Measurements from ENCODE around the gene EMSY.
"Not testable (repeated sequence)": the region's sequence is repeated elsewhere in the genome, so short reads cannot be mapped to it uniquely, and the experiment has no call there.

EMSY gene

DNA sequence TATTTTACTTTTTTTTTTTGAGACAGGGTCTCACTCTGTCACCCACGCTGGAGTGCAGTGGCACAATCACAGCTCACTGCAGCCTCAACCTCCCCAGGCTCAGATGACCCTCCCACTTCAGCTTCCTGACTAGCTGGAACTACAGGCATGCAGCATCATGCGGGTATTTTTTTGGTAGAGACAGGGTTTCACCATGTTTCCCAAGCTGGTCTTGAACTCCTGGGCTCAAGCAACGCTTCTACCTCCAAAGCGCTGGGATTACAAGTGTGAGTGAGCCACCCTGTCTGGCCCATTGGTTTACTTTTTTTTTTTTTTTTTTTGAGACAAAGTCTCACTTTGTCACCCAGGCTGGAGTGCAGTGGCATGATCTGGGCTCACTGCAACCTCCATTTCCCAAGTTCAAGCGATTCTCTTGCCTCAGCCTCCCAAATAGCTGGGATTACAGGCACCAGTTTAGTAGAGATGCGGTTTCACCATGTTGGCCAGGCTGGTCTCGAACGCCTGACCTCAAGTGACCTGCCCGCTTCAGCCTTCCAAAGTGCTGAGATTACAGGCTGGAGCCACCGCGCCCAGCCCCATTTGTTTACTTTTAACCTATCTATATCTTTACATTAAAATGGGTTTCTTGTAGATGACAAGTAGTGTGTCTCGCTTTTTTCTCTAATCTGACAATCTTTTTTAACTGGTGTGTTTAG, 127.5 kb downstream of the EMSY start:
- not testable (repeated sequence) for DNase-seq

DNA sequence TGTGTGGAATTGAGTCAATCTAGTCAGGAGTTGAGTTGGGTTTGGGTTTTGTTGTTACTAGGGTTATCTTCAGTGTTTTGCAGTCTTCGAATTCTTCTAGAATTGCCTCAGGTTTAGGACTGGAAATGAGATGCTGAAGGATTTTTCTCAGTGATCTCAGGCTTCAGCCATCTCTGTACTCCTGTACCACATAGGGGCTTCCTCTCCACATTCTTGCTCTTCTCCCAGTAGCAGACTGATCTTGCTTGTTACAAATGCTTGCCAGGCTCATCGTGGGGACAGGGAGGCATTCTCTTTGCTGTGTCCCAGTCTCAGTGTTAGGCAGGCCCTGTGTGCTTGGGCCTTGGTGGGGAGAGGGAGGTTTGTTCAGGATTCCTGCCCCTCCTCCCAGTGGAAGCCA, 129.6 kb downstream of the EMSY start:
- DNase-seq: no peak

DNA sequence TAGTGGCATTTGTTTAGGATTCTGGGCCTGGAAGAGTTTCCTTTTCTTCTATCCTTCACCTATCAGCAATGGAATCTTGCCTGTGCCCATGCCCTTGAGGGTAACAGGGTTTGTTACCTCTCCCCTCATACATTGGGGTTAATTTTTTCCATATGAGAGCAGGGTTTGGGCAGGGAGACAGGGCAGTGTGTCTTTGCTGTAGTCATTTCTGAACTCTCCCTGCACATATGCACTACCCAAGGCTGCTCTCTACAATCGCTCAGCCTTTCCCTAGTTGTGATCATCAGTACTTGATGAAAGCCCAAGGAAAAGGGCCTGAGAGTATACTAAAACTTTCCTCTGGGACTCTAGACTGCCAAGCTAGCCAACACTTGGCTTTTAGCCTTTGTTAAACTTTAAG, 130.1 kb downstream of the EMSY start:
- no peak for DNase-seq

DNA sequence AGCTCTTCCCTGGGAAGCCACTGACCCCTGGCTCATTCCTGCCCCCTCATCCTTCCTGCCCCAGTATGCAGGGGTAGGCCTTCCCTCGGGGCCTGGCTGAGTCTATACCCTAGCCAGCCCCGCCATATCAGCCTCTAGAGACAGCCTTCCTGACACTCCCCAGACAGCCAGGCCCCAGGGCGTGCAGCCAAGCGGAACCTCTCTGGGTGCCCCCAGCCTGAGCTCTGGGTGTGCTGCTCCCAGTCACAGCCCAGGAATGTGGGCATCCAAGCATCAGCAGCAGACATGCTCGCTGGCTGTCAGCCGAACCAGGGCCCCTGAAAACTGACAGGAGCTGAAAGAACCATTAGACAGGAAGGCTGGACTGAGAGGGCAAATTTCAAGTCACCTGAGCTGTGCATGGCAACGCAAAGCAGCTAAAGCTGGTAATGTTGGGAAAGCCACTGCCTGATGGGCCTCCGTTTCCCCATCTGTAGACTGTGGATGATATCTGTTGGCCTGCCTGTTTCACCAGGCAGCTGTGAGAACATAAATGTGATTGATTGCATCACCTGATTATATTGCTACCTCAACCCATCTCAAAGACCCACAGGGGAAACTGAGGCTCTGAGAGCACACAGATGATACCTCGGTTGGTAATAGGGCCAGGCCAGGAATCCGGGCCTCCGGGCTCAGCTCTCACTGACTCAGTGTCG, 132.6 kb downstream of the EMSY start:
- DNase-seq: no peak

DNA sequence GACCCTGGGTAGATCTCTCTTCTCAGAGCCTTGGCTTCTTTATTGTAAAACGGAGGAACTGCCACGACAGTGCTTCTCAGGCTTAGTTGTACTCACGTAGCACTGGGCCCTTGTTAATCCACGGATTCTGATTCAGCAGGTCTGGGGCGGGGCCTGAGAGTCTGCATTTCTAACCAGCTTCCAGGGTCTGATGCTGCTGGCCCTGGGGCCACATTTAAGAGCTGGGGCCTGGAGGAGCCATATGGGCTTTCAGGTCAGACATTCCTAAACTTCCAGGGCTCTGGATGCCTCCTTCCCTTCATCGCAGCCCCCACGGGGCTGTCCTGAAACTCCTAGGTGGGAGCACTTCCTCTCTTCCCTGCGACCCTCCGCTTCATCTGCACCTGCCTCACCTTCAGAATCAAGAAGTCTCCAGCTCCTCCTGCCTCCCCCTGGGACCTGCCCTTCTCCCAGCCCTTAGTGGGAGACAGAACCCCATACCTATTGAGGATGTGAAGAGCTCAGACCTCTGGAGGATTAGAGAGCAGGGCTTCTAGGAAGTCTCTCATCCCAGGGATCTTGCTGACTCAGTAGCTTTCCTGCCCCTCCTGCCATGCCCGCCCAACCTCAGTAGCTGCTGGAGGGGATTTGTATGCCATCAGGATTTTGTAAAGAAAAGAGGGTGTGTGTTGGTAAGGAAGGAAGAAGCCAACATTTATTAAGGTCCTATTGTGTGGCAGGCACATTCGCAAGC, 133.3 kb downstream of the EMSY start:
- DNase-seq: no peak

DNA sequence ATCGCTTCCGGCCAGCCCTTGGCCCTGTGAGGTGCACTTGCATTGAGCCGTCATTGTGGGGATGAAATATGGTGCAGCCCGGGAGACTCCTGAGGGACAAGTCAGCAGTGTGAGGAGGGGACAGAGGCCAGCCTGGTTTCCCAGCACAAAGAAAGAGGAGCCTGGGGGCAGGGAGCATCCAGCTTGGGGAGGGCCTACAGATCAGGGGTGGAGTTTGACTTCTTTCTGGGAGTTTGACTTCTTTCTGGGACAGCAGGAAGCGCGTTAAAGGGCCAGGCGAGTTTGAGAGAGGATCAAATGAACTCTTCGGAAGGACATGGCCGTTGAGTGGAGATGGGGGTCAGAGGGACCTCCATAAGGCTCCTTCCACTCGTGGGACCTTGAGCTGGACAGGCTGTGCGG, 133.8 kb downstream of the EMSY start:
- no peak for DNase-seq

DNA sequence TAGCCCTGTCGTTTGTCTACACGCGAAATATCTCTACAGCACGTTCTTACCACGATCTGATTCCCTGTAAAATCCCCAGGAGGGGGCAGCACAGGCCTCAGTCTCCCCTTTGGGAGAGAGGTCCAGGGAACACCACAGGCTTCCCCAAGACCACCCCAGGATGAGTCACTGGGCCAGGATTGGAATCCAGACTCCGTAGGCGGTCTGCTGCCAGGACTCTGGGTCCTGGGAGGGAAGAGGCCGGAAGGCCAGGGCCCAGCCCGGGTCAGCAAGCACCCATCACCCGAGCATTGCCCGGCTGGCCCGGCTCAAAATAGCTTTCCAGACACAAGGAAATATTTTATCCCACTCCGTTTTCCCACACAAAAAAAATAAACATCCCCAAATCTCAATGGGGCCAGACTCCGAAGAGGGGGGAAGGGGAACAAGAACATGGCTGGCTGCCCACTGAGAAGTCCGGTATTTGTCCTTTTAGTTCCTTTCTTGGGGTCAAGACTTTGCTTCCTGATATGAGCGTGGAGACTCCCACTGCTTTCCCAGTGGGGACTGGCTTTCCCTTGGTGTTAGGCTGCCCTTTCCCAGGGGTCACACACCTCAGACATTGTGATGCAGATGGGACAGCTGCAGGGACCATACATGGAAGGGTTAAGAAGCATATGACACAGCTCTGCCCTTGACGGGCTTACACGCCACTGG, 134.4 kb downstream of the EMSY start:
- DNase-seq: peak in 1 of 2 experiments; percentile 8

DNA sequence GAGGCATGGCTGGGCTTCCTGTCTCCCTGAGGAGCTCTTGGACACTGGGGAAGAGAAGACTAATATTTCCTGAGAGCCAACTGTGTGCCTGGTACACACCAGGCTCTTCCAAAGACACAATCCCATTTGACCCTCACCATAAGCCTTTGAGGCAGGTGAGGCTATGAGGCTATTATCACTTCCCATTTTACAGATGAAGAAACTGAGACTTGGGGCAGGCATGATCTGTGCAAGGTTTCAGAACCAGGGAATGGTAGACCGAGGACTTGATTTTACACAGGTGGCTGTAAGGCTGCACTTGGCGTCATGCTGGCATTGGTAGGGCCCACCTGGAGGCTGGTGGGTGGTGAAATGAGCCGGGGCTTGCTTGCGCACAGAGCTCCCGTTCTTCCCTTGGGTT, 134.9 kb downstream of the EMSY start:
- no peak for DNase-seq

DNA sequence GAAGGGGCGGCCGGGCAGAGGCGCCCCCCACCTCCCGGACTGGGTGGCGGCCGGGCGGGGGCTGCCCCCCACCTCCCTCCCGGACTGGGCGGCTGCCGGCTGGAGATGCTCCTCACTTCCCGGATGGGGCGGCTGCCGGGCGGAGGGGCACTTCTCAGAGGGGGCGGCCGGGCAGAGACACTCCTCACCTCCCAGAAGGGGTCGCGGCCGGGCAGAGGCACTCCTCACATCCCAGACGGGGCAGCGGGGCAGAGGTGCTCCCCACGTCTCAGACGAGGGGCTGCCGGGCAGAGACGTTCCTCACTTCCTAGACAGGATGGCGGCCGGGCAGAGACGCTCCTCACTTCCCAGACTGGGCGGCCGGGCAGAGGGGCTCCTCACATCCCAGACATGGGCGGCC, 137.7 kb downstream of the EMSY start:
- not testable (repeated sequence) for DNase-seq

DNA sequence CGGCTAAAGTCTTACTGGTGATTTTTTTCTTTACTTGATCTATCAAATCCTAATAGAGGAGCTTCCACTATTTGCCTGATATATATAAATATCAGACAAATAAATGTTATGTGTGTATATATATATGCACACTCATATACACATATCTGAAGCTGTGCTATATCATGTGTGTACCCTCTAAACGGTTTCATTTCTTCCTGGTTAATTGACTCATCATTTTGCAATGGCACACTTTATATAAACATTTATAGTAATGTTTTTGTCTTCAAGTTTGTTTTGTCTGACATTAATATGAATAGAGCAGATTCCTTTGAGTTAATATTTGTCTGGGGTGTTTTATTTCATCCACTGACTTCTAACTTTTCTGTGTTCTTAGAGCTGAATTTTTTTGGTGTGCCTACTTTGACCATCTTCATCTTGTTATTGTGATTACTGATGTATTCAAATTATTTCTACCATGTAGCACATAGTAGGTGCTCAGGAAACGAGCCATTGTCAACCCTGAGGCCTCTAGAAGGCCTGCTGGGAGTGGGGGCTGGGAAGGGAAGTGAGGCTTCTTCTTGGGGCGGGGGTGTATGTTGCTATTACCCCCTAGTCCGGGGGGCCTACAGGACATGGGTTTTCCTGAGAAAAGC, 143.1 kb downstream of the EMSY start:
- no peak for DNase-seq

DNA sequence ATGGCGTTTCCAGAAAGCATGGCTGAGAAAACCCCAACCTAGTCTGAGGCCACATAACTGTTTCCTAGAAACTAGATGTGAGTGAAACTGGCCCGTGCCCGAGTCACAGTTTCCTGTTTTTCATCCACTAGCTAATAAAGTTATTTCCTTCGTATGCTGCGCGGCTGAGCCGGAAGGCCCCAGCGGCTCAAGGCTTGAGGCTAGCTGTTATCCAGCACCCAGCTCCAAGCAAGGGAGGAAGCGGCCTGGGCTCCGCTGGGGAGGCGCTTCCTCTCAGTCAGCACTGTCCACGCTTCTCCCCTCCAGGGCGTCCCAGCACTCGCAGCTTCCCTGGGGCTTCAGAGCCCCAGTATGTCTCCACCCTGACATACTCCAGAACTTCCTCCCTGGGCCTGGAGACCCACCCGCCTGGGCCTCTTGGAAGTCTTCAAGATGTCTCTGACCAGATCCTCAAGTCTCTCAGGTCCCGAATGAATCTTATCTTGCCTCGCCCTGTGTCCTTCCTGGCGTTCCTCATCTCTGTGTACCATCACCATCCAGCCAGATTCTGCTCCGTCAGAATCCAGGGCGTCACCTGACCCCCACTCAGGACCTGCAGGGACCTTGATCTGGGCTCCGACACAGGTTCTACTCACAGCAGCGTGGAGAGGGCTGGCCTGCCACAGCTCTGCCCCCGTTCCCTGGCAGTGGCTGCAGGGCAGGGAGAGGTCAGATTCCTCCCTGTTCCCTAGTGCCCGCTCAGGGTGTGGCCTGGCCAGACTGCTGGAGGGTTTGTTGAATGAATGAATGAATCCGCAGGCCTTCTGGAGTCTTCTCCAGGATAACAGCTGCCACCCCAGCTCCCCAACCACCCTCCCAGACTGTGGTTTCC, 143.9 kb downstream of the EMSY start:
- DNase-seq: no peak

DNA sequence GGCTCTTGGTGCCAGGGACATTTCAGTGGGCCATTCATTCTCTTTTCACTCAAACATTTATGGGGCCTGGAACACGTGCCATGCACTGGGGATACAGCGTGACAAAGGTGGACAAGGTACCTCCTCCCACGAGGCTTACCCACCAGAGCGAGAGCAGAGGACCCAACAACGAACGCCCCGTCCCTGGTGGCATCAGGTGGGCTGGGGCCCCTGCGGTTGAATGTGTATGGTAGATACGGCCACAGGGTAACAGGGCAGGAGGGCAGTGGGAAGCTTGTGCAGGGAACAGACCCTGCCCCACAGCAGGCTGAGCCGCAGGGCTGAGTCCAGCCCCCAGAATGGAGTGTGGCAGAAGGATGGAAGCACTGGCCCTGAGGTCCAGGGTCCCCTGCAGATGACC, 144.7 kb downstream of the EMSY start:
- no peak for DNase-seq

DNA sequence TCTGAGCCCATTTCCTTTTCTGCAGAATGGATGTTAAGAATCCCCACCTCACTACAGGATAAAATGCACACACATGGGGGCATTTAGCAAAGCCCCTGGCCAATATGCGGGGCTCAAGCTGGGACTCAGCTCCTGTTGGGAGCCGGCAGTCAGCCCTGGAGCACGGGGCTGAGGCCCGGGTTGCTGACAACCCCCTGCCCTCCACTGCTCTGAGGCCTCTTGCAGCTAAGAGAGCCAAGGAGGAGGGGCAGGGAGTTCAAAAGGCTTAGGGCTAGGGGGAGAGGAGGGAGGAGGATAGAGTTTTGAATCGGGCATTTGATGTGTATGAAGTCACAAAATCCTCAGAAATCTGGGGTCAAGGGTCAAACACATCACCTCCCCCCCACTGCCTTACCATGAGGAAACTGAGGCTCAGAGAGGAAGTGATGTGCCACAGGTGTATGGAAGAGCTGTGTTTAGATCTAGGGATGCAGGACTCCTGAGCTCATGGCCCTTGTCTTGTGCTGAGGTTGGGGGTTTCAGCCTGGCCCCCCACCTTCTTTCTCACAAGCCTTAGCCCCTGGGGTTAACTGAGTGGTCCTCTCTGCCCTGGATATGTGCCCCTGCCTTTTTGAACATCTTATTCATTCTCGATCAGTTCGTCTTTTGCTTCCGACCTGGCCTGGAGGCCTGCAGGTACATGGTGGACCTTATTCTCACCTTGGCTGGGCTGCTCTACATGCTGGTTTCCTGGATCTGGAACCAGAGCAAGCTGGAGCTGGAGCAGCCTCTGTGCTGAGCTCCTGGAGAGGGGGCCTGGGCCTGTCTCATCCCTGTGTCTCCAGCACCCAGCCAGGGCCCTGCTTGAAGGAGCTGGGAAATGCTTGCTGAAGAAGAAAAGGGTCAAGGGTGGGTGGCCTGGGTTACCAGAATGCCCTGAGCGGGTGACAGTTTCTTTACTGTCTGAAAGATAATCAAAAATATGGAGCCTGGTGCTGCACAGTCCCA, 145.4 kb downstream of the EMSY start:
- DNase-seq: no peak

DNA sequence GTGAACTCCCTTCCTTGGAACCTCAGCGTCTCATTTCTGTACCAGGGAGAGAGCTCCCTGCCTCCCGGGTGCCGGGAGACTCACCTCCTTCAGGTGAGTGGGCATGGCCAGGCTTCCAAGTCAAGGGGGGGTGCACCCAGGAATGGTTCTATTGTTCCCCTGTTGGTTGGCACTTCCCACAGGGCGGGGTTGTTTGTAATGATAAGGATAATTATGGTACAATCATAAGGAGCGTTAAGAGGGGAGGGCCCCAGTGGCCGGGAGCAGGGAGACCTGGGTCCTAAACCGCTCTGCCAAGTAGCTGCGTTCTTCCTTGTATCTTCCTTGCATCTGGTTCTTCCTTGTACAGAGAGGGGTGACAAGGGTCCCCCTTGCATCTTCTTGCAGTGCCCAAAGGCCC, 146.6 kb downstream of the EMSY start:
- DNase-seq: no peak

DNA sequence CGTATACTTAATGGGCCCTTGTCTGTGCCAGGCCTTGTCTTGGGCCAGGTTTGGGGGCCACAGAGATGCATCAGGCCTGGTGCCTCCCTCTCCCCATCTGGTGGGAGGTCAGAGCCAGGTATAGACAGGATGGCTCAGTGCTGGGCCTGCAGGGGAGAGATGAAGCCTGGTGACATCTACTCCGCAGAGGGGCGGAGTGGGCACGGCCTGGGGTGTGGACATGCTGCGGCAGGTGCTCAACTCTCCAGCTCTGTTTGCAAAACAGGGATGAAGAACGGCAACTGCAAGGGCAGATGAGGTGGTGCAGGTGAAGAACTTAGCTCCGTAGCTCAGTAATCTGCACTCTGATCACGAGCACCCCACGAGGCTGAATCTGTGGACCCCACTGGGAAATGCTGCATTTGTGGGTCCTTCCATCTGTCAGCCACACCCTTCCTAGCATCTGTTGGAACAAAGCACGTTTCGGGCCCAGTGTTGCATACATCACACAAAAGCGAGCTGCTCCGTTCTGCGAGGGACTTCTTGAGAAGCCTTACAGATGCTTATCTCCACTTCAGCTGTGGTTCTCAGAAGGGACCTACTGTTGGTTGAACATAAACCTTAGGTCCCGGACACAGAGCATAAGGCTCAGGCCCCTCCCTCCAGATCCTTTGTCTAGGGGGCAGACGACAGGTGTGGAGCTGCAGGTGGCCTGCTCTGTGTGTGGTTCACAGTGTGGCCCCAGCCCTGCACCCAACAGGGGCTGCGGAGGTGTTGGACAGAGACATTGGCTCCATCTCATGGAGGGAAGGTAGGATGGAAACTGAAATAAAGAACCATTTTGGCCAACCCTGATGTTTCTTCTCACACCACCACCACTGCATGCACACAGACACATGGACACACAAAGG, 147.5 kb downstream of the EMSY start:
- DNase-seq: peak in 1 of 2 experiments; percentile 50

DNA sequence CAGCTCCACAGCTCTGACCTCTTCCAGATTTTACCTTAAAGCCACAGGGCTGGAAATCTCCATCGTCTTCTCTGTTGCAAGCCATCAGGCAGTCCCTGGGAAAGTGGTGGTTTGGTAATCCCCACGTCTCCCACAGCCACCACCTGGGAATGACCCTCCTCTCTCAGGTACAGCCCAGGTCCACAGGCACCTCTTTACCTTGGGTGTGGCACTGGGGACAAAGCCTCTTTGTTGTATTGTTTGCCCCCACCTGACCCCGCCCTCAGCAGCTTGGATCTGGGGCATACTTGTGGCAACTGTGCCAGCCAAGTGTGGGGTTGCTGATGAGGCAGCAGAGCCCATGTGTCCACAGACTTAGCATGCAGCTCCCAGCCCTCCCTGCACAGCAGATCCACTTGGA, 148.1 kb downstream of the EMSY start:
- DNase-seq: no peak

DNA sequence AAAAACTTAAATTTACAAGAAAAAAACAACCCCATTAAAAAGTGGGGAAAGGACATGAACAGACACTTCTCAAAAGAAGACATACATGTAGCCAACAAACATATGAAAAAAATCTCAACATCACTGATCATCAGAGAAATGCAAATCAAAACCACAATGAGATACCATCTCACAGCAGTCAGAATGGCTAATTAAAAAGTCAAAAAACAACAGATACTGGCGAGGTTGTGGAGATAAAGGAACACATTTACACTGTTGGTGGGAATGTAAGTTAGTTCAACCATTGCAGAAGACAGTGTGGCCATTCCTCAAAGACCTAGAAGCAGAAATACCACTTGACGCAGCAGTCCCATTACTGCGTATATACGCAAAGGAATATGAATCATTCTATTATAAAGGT, 150.3 kb downstream of the EMSY start:
- not testable (repeated sequence) for DNase-seq

DNA sequence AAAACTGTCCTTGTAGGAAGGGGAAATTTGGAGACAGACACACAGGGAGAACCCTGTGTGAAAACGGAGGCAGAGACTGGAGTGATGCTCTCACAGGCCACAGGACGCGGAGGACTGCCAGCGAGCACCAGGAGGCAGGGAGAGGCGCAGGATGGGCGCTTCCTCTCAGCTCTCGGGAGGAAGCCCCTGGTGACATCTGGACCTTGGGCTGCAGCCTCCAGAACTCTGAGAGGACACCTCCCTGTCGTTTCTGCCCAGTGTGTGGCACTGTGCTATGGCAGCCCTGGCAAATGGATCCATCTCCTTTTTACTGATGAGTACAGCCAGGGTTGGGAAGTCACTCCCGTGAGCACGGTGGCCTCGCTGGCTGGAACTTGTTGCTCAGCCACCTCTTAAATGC, 151.8 kb downstream of the EMSY start:
- no peak for DNase-seq

Measured in NCI-H524 (cell line).